WTC11 (cell line): Measurements from ENCODE around the gene CEP131. TPM values are rescaled to one million over a fixed set of nuclear protein-coding genes. Genes with fewer than 3 reads are reported as not detected.

Source experiments
- ATAC-seq: fragments of 200-7000 bp; cut with Tn5 transposase; 2 replicates; pipeline ENCODE4 v1.10.0; 2021; ENCODE audit warnings: mild to moderate bottlenecking, moderate library complexity
- CTCF ChIA-PET: fragments of 300-600 bp; sonication (Branson Sonifier 250); formaldehyde crosslinking; loops from one replicate; lab custom pipeline; 2021; ENCODE audit warnings: antibody characterized with exemption; lab: Charles Lee
- POLR2A ChIA-PET: fragments of 350-600 bp; sonication (Branson Sonifier 250); formaldehyde crosslinking; loops from one replicate; lab custom pipeline; 2021; ENCODE audit warnings: antibody characterized with exemption; lab: Charles Lee
- DNase-seq: peaks from one replicate; pipeline ENCODE4 v3.0.0; 2021; ENCODE audit warnings: low spot score
- H3K27ac Mint-ChIP-seq: 2 replicates; pipeline ENCODE4 v1.8.0; 2021; ENCODE audit warnings: mixed read lengths
- H3K27me3 Mint-ChIP-seq: 2 replicates; pipeline ENCODE4 v1.8.0; 2021; ENCODE audit warnings: low read depth, mild to moderate bottlenecking, moderate library complexity, mixed read lengths
- H3K36me3 Mint-ChIP-seq: 2 replicates; pipeline ENCODE4 v1.8.0; 2021; ENCODE audit warnings: mixed read lengths
- H3K4me1 Mint-ChIP-seq: 2 replicates; pipeline ENCODE4 v1.8.0; 2022; ENCODE audit warnings: mixed read lengths
- H3K4me3 Mint-ChIP-seq: 2 replicates; pipeline ENCODE4 v1.8.0; 2021; ENCODE audit warnings: mild to moderate bottlenecking, moderate library complexity, mixed read lengths
- H3K9me3 Mint-ChIP-seq: 2 replicates; pipeline ENCODE4 v1.8.0; 2021; ENCODE audit warnings: mixed read lengths
- AR ChIP-seq: fragments of 250-450 bp; sonication (Bioruptor Pico); IDR thresholded peaks from 2 replicates; pipeline ENCODE4 v1.9.0; 2021; ENCODE audit warnings: mild to moderate bottlenecking
- E2F5 ChIP-seq: sonication (generic); formaldehyde crosslinking; IDR thresholded peaks from 2 replicates; pipeline ENCODE4 v1.8.1; 2022; ENCODE audit warnings: mild to moderate bottlenecking, moderate library complexity, missing genetic modification reagents
- FOXP4 ChIP-seq: sonication (generic); formaldehyde crosslinking; IDR thresholded peaks from 2 replicates; pipeline ENCODE4 v1.8.0; 2022; ENCODE audit warnings: mild to moderate bottlenecking, missing genetic modification reagents
- GABPB1 ChIP-seq: sonication (generic); formaldehyde crosslinking; IDR thresholded peaks from 2 replicates; pipeline ENCODE4 v1.8.1; 2023; ENCODE audit warnings: mild to moderate bottlenecking, missing genetic modification reagents
- GRHL2 ChIP-seq: fragments of 250-450 bp; sonication (Bioruptor Pico); IDR thresholded peaks from 2 replicates; pipeline ENCODE4 v1.8.0; 2022; ENCODE audit warnings: mild to moderate bottlenecking, moderate library complexity; ENCODE audit not compliant: insufficient replicate concordance, severe bottlenecking
- KAT7 ChIP-seq: sonication (generic); formaldehyde crosslinking; IDR thresholded peaks from 2 replicates; pipeline ENCODE4 v1.8.1; 2023; ENCODE audit warnings: missing genetic modification reagents, mild to moderate bottlenecking, borderline replicate concordance
- MXD4 ChIP-seq: fragments of 250-450 bp; sonication (Bioruptor Pico); IDR thresholded peaks from 2 replicates; pipeline ENCODE4 v1.8.0; 2021; ENCODE audit warnings: mild to moderate bottlenecking, moderate library complexity, borderline replicate concordance
- TEAD1 ChIP-seq: sonication (generic); formaldehyde crosslinking; IDR thresholded peaks from 2 replicates; pipeline ENCODE4 v1.8.0; 2022; ENCODE audit warnings: mild to moderate bottlenecking, missing genetic modification reagents
- ZNF317 ChIP-seq: sonication (generic); formaldehyde crosslinking; IDR thresholded peaks from 2 replicates; pipeline ENCODE4 v1.8.1; 2023; ENCODE audit warnings: low read depth, mild to moderate bottlenecking, moderate library complexity, missing genetic modification reagents, borderline replicate concordance
- ZNF416 ChIP-seq: fragments of 250-450 bp; sonication (Bioruptor Pico); IDR thresholded peaks from 2 replicates; pipeline ENCODE4 v1.9.0; 2021; ENCODE audit warnings: mild to moderate bottlenecking, inconsistent platforms
- total RNA-seq: library from RNA; stranded (reverse); gene quantifications from 3 replicates; pipeline ENCODE4 v1.2.3, GENCODE V29; 2021
- TF ChIP-seq, protein P1 (sequence below): sonication (generic); formaldehyde crosslinking; IDR thresholded peaks from 2 replicates; pipeline ENCODE4 v1.8.1; 2022; ENCODE audit warnings: mild to moderate bottlenecking, missing genetic modification reagents, moderate library complexity, borderline replicate concordance
- TF ChIP-seq, protein P2 (sequence below): sonication (generic); formaldehyde crosslinking; IDR thresholded peaks from 2 replicates; pipeline ENCODE4 v1.8.0; 2022; ENCODE audit warnings: missing genetic modification reagents

Gene CEP131
- total RNA-seq, 1 experiment from 2014 or later, result 35.2 TPM

- Mint-ChIP-seq H3K27ac (no peak overlapping the region), H3K4me1 (no peaks in the 10 kb centered on the region), H3K27me3 (no peaks in the 10 kb centered on the region; the same call in 1 of the 2 replicates), H3K4me3 (no peak overlapping the region), H3K36me3 (peaks cover 14% of the 10 kb centered on the region), H3K9me3 (no peaks in the 10 kb centered on the region)
- DNase-seq (no peak), ATAC-seq (no peak)
- CTCF ChIA-PET, result interaction anchor here (0.9 kb wide), 2 partner anchors 89 to 90 kb away, joined by 3 to 4 read pairs; no protein-coding TSS in a partner anchor
- TF ChIP-seq ZNF317 (CRISPR knock-in tag), result no peak
- no peak for TF ChIP-seq FOXP4
- TF ChIP-seq AR, result no peak
- TF ChIP-seq E2F5 (CRISPR knock-in tag), result no peak
- TF ChIP-seq, protein P1, sequence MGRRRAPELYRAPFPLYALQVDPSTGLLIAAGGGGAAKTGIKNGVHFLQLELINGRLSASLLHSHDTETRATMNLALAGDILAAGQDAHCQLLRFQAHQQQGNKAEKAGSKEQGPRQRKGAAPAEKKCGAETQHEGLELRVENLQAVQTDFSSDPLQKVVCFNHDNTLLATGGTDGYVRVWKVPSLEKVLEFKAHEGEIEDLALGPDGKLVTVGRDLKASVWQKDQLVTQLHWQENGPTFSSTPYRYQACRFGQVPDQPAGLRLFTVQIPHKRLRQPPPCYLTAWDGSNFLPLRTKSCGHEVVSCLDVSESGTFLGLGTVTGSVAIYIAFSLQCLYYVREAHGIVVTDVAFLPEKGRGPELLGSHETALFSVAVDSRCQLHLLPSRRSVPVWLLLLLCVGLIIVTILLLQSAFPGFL, result no peak
- TF ChIP-seq MXD4 (CRISPR knock-in tag), result no peak
- no peak for TF ChIP-seq TEAD1 (CRISPR knock-in tag)
- TF ChIP-seq, protein P2, sequence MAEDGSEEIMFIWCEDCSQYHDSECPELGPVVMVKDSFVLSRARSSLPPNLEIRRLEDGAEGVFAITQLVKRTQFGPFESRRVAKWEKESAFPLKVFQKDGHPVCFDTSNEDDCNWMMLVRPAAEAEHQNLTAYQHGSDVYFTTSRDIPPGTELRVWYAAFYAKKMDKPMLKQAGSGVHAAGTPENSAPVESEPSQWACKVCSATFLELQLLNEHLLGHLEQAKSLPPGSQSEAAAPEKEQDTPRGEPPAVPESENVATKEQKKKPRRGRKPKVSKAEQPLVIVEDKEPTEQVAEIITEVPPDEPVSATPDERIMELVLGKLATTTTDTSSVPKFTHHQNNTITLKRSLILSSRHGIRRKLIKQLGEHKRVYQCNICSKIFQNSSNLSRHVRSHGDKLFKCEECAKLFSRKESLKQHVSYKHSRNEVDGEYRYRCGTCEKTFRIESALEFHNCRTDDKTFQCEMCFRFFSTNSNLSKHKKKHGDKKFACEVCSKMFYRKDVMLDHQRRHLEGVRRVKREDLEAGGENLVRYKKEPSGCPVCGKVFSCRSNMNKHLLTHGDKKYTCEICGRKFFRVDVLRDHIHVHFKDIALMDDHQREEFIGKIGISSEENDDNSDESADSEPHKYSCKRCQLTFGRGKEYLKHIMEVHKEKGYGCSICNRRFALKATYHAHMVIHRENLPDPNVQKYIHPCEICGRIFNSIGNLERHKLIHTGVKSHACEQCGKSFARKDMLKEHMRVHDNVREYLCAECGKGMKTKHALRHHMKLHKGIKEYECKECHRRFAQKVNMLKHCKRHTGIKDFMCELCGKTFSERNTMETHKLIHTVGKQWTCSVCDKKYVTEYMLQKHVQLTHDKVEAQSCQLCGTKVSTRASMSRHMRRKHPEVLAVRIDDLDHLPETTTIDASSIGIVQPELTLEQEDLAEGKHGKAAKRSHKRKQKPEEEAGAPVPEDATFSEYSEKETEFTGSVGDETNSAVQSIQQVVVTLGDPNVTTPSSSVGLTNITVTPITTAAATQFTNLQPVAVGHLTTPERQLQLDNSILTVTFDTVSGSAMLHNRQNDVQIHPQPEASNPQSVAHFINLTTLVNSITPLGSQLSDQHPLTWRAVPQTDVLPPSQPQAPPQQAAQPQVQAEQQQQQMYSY (CRISPR knock-in tag), result no peak
- TF ChIP-seq GRHL2 (CRISPR knock-in tag), result no peak
- TF ChIP-seq ZNF416 (CRISPR knock-in tag), result no peak
- TF ChIP-seq KAT7, result no peak
- POLR2A ChIA-PET, result no interaction called here
These were observed 9.2 kb upstream of the CEP131 start for GRCh38 chr17:81231766-81232581.

DNA sequence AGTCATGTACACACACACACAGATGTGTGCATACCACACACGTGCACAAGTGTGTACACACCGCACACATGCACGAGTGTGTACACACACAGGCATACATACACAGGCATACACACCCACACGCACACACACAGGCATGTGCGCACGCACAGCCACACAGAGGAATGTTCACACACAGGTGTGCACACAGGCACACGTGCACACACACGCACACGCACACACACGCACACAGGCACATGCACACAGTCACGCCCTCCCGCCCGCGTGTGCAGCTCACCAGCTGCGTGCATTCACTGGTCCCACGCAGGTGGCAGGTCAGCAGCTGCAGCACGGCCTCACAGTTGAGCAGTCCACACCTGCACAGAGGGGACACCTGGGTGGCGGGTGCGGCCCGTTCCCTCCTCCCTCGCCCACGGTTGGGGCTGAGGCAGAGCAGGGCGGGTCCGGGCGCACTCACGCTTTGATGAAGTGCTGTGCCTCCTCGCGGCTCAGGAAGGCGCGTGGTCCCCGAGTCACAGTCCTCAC is 8.4 kb upstream of the CEP131 start:
- Mint-ChIP-seq H3K4me1 (no peaks in the 10 kb centered on the region), H3K27ac (peak overlapping the region; percentile 54; the same call in 1 of the 2 replicates), H3K27me3 (peaks cover 3% of the 10 kb centered on the region), H3K4me3 (no peak overlapping the region), H3K36me3 (peaks cover 14% of the 10 kb centered on the region)
- CTCF ChIA-PET, result interaction anchor here (0.9 to 1.0 kb wide), 3 partner anchors 88 to 137 kb away, joined by 3 to 4 read pairs (median 3); no protein-coding TSS in a partner anchor
- DNase-seq, result no peak
- no peak for TF ChIP-seq GABPB1 (CRISPR knock-in tag)
- TF ChIP-seq, all 79 proteins: peak for 0
- no peaks in the 10 kb centered on the region for H3K9me3 Mint-ChIP-seq
- no peak for ATAC-seq
- POLR2A ChIA-PET, result no interaction called here
